22Rv1 (cell line): Measurements from ENCODE around the gene WDR75.
A peak's percentile ranks its signal among the peaks of the same experiment; 100 is the strongest.

Source experiments
- H3K27ac ChIP-seq: fragments of 450-650 bp; 2 replicates; pipeline ENCODE4 v1.5.1; 2017
- ZFX ChIP-seq: fragments of 450-650 bp; IDR thresholded peaks from 2 replicates; pipeline ENCODE4 v1.6.1; 2017; ENCODE audit warnings: antibody characterized with exemption, borderline replicate concordance
- TF ChIP-seq, protein P1 (sequence below): fragments of 450-650 bp; IDR thresholded peaks from 2 replicates; pipeline ENCODE4 v1.5.1; 2017; ENCODE audit warnings: mild to moderate bottlenecking

Gene WDR75

DNA sequence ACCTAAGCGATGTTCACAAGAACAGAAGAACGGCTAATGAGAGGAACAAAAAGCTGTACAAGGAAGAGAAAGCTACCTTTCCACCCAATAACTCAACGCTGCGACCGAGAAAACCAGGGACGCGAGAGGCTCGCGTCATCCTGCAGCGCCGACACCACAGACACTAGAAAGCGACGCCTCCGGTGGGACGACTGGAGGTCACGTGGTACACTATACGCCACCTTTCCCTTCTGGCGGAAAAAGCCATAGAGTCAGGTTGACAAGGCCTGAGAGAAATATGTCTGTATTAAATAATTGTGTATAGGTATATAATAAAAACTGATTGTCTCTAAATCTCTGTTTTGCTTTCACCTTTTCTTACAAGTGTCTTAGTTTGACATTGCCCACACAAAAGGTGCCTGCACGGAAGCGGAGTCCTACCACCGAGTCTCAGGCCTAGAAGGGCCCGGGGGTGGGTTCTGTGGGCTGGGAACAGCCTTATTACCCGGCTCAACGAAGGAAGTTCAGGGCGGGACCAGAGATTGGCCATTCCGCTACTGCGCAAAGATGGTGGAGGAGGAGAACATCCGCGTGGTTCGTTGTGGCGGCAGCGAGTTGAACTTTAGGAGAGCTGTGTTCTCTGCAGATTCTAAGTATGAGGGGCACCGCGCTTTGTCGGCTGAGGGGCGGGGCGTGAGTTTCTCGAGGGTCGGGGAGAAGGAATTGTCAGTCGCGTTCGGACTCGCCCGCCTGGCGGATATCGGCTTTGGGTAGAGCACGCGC is at the start of gene WDR75:
TSS of gene WDR75 (plus strand) at position 528 of the 762 bp plus-strand sequence. CDS start at position 547, 19 bp downstream.
- peak within 1 kb of the TSS; percentile 91 for H3K27ac ChIP-seq
- no peak for TF ChIP-seq ZFX
- TF ChIP-seq, protein P1, sequence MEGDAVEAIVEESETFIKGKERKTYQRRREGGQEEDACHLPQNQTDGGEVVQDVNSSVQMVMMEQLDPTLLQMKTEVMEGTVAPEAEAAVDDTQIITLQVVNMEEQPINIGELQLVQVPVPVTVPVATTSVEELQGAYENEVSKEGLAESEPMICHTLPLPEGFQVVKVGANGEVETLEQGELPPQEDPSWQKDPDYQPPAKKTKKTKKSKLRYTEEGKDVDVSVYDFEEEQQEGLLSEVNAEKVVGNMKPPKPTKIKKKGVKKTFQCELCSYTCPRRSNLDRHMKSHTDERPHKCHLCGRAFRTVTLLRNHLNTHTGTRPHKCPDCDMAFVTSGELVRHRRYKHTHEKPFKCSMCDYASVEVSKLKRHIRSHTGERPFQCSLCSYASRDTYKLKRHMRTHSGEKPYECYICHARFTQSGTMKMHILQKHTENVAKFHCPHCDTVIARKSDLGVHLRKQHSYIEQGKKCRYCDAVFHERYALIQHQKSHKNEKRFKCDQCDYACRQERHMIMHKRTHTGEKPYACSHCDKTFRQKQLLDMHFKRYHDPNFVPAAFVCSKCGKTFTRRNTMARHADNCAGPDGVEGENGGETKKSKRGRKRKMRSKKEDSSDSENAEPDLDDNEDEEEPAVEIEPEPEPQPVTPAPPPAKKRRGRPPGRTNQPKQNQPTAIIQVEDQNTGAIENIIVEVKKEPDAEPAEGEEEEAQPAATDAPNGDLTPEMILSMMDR: no peak

DNA sequence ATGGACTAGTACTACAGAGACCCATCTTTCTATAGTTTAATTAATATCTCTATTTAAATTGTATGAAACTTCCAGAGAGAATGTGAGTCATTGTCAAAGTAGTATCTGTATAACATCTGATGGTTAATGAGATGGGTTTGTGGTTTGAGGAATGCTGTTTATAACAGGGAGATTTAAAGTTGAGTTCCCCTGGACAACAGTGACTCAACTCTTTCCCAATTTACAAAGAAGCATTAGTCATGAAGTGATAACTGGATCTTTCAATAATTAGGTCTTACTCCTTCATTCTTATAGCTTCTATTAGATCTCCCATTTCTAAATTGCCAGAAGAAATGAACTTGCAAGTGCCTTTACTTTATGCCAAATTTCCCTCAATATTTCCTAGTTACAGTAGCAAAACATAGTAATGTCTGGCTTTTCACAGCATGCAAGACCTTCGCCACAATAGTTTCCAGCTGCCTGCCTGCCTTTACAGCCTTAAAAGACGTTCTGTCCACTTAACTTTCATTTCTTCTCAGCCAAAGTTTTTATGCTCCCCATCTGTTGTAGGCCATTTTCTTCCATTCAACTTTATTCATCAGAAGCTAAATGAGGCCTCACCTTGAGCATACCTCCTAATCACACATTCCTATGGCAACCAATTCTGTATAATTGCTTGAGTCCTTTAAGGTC is 47.7 kb upstream of the WDR75 start:
- no peak overlapping the region for H3K27ac ChIP-seq

DNA sequence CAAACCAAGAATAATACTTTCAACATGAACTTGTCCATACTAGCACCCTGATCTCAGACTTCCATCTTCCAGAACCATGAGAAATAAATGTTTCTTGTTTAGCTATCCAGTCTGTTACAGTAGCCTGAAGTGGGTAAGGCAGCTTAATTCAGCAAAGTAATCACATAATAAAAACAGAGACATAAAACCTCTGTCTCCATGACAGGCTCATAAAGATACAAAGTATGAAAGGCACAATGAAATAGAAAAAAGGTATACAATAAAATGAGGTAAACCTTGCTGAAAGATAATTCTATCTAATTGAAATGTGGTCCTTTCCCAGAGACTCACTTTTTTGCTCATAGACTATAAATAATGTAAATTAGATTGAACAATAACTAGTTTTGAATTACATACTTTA is 46.7 kb upstream of the WDR75 start:
- no peak overlapping the region for H3K27ac ChIP-seq
- TF ChIP-seq, protein P1: no peak
- TF ChIP-seq ZFX: no peak

More for the DNA sequence above, 47.7 kb upstream of the WDR75 start:
- TF ChIP-seq ZFX: no peak
- TF ChIP-seq, protein P1: no peak

DNA sequence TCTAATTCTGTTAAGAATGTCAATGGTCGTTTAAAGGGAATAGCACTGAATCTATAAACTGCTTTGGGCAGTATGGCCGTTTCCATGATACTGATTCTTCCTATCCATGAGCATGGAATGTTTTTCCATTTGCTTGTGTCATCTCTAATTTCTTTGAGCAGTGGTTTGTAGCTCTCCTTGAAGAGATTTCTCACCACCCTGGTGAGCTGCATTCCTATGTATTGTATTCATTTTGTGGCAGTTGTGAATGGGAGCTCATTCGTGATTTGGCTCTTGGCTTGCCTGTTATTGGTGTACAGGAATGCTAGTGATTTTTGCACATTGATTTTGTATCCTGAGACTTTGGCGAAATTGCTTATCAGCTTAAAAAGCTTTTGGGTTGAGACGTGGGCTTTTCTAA is 38.3 kb upstream of the WDR75 start:
- no peak overlapping the region for H3K27ac ChIP-seq
- TF ChIP-seq, protein P1: no peak
- no peak for TF ChIP-seq ZFX

DNA sequence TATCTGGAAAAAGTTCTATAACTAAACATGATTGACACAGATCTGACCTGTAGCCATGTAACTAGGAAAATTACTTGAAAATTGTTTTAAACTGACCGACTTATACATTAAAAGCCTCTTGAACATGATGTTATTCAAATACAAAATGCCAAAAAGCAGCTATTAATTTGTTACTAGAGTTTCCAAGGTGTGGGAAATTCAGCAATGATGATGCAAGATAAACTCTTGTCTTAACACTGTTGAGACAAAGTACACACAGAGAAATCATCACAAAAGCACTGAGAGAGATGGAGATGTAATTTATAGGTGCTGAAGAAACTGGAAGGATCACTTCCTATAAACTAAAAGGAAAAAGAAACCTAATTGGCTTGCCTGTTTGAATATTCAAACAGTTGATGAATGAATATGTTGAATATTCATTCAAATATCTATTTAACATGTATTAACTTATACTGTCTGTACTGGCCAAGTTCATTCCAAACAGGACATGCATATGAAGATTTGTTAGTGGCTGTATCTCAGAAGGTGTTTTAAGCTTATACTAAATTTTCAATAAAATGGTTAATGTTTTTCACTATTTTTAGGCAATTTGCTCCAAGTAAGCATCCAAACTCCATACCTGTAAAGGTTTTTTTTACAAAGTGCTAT is 34.6 kb upstream of the WDR75 start:
- H3K27ac ChIP-seq: no peak overlapping the region
- TF ChIP-seq ZFX: no peak
- TF ChIP-seq, protein P1: no peak

DNA sequence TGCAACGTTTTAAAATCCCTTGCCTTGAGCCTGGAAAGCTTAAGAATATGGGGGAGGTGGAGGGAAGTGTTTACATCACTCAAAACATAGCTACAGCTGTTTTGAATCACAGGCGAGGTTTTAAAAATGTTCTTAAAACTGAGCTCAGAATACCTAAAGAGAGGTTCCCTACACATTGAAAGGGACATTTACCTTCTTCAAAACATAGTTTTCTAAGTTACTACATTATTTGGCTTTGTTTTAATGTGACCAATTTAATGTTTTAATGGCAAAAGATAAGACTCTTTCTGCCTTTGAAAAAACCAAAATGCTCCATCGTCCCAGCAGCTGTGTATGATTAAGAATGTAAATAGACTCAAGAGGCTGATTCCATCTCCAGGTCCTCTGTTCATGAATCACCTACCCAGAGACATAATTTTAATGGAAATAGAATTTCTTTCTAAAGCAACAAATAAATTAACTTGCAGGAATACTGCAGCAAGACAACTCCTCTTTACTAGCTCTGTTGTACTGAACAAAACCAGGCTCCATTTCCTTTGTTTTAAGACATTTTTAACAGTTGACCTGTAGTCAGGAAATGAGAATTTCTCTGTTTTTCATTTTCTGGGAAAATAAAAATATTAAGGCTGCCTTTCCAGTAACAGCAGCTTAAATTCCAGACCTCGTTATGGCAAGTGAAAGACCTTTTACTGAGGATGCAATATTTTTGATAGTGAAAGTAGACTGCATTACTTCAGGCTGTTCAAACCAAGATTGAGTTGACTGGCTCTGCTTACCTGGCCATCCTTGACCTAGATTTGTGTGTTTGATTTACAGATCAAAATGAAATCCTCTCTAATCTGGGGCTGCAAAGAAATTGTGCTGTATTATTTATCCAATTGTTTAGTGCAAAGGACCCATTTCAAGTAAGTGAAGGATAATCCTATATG is 33.7 kb upstream of the WDR75 start:
- H3K27ac ChIP-seq: no peak overlapping the region
- TF ChIP-seq, protein P1: no peak
- no peak for TF ChIP-seq ZFX
